Nephron progenitor cell (in vitro differentiated cells): Measurements from ENCODE around the gene PCYT2.
A peak's percentile ranks its signal among the peaks of the same experiment; 100 is the strongest.

Experiments
- DNase-seq: peaks from one replicate; pipeline ENCODE4 v3.0.0; 2021
- H3K27ac Mint-ChIP-seq: 2 replicates; pipeline ENCODE4 v1.8.0; 2021; ENCODE audit warnings: mild to moderate bottlenecking, moderate library complexity, mixed read lengths
- H3K27me3 Mint-ChIP-seq: 2 replicates; pipeline ENCODE4 v1.8.0; 2021; ENCODE audit warnings: mild to moderate bottlenecking, low read depth, mixed read lengths; ENCODE audit not compliant: poor library complexity
- H3K36me3 Mint-ChIP-seq: 2 replicates; pipeline ENCODE4 v1.8.0; 2021; ENCODE audit warnings: low read depth, mixed read lengths
- H3K4me1 Mint-ChIP-seq: 2 replicates; pipeline ENCODE4 v1.8.0; 2021; ENCODE audit warnings: mixed read lengths
- H3K4me3 Mint-ChIP-seq: 2 replicates; pipeline ENCODE4 v1.8.0; 2021; ENCODE audit warnings: mild to moderate bottlenecking, moderate library complexity, mixed read lengths
- H3K9me3 Mint-ChIP-seq: 2 replicates; pipeline ENCODE4 v1.8.0; 2021; ENCODE audit warnings: mild to moderate bottlenecking, moderate library complexity, mixed read lengths
- TF ChIP-seq, protein P1 (sequence below): fragments of 200-600 bp; sonication (generic); IDR thresholded peaks from 2 replicates; pipeline ENCODE4 v1.5.0; 2021; ENCODE audit warnings: antibody characterized with exemption

Gene PCYT2

DNA sequence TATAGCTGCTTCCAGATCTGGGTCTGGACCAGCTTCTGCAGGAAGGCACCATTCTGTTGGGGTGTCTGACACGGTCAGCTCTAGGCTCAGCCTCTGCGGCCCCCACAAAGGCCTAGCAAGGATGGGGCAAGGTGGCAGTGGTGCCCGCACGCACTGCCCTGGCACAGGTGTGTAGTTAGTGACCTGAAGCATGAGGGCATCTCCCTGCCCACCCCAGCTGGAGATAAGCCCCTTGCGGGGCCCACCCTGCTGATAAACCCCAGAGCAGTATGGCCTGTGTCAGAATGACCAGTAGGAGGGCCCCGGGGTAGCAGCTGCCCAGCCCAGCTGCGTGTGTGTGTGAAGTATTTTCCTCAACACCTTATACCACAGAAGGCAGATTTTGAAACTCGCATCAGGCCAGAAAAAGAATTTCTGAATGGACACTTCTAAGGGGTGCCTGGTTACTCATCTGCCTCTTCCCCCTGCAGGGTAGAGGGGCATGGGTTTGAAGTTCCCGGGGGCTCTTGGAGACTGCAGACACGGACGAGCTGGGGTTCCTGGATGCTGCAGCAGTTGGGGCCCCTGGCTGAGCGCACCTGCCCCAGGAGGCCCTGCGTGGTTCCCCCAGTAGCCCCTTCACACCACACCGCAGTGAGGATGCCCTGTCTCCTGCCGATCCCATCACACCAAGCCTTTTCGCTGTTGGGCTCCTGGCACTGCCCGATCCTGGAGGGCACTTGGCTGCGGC, 44.6 kb downstream of the PCYT2 start:
- H3K27ac Mint-ChIP-seq: peak overlapping the region; percentile 91
- H3K36me3 Mint-ChIP-seq: peaks cover 12% of the 10 kb centered on the region
- no peak overlapping the region for H3K4me3 Mint-ChIP-seq
- H3K9me3 Mint-ChIP-seq: no peaks in the 10 kb centered on the region
- DNase-seq: no peak
- TF ChIP-seq, protein P1, sequence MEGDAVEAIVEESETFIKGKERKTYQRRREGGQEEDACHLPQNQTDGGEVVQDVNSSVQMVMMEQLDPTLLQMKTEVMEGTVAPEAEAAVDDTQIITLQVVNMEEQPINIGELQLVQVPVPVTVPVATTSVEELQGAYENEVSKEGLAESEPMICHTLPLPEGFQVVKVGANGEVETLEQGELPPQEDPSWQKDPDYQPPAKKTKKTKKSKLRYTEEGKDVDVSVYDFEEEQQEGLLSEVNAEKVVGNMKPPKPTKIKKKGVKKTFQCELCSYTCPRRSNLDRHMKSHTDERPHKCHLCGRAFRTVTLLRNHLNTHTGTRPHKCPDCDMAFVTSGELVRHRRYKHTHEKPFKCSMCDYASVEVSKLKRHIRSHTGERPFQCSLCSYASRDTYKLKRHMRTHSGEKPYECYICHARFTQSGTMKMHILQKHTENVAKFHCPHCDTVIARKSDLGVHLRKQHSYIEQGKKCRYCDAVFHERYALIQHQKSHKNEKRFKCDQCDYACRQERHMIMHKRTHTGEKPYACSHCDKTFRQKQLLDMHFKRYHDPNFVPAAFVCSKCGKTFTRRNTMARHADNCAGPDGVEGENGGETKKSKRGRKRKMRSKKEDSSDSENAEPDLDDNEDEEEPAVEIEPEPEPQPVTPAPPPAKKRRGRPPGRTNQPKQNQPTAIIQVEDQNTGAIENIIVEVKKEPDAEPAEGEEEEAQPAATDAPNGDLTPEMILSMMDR: no peak
- H3K27me3 Mint-ChIP-seq: no peaks in the 10 kb centered on the region
- H3K4me1 Mint-ChIP-seq: peaks cover 64% of the 10 kb centered on the region

DNA sequence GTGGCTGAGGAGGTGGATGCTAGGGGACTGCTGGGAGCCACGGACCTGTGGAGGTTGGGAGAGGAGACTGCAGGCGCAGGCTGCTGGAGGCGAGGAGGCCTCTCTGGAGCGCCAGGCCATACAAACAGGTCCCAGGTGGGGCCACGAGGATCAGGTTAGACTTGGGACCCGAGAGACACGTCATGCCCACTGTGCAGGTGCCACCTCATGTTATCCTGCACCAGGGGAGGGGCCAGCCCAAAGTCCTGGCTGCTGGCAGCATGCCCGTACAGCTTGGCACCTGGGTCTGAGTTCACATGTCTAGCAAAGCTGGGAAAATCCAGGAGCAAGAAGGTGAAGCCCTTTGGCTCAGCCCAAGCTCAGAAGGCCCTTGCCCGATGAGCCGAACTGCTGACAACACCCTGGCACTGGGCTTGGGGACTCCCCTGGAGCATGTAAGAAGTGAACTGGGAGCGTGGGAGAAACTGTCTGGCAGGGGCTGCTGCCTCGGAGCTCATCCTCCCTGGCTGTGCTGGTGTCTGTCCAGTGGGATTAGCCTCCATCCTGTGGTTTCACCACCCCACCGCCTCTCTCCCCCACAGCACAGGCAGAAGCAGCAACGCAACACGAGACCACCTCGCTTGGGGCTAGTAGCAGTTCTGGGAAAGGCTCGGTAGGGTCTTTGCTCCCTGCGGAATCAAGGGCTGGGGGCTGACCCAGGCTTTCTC, 45.3 kb downstream of the PCYT2 start:
- Mint-ChIP-seq H3K4me3 (no peak overlapping the region), H3K27me3 (no peaks in the 10 kb centered on the region), H3K9me3 (no peaks in the 10 kb centered on the region), H3K36me3 (peaks cover 12% of the 10 kb centered on the region), H3K4me1 (peaks cover 67% of the 10 kb centered on the region), H3K27ac (peak overlapping the region; percentile 74)
- no peak for DNase-seq
- TF ChIP-seq, protein P1: no peak

DNA sequence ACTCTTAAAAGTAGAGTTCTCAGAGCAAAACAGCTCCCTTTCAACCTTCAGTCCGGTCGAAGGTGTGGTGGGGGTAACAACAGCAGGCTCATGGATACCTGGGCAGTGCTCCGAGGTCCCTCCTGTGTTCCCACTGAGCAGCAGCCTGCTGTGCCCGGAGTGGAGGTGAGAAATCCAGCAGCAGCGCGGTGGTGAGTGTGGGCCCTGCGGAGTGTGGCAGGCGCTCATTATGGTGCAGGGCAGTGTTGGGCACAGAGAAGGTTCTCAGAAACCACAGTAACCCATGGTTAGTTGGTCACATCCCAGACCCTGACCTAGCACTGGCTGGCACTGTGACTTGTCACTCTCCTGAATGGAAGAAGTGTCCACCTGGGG, 45.9 kb downstream of the PCYT2 start:
- Mint-ChIP-seq H3K4me3 (no peak overlapping the region), H3K4me1 (peaks cover 66% of the 10 kb centered on the region), H3K27me3 (no peaks in the 10 kb centered on the region), H3K36me3 (peaks cover 12% of the 10 kb centered on the region), H3K27ac (peak overlapping the region; percentile 74), H3K9me3 (no peaks in the 10 kb centered on the region)
- DNase-seq: no peak
- TF ChIP-seq, protein P1: no peak

DNA sequence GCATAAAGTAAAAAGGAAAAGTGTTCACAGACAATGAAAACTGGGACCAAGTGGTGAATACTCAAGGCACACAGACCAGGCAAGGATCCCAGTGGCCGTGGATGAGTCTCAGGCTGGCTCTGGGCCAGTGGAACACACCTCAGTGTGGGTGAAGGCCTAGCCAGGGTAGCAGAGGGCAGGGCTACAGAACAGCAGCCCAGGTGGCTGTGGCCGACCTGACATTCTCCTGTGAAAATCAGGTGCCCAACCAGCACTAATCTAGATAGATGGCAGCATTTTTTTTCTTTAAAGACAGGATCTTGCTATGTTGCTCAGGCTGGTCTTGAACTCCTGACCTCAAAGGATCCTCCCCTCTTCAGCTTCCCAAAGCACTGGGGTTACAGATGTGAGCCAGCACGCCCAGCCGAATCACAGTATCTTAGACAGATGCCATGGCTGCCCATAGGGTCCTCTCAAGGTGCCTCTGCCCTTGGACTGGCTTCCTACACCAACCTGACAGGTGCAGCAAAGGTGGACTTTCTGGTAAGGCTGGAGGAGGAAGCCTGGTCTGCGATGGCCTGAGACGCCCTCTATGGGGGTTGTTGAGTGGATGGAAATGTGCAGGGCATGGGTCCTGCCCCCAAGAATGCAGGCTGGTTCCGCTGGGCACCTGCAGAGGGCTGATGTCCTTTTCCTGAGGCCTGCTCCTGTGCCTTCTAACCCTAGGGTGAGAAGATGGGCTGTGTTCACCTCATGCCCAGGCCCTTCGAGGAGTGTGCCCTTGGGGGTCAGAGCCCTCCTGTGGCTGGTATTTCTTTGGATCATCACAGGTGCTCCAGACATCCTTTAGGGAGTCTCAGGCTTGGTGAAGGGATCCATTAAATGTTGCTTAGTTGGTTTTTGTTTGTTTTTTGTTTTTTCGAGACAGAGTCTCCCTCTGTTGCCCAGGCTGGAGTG, 47.1 kb downstream of the PCYT2 start:
- H3K9me3 Mint-ChIP-seq: no peaks in the 10 kb centered on the region
- peak overlapping the region; percentile 96 for H3K27ac Mint-ChIP-seq
- no peak for DNase-seq
- peaks cover 61% of the 10 kb centered on the region for H3K4me1 Mint-ChIP-seq
- peak overlapping the region; percentile 32 for H3K4me3 Mint-ChIP-seq
- peaks cover 18% of the 10 kb centered on the region for H3K36me3 Mint-ChIP-seq
- TF ChIP-seq, protein P1: no peak
- no peaks in the 10 kb centered on the region for H3K27me3 Mint-ChIP-seq

DNA sequence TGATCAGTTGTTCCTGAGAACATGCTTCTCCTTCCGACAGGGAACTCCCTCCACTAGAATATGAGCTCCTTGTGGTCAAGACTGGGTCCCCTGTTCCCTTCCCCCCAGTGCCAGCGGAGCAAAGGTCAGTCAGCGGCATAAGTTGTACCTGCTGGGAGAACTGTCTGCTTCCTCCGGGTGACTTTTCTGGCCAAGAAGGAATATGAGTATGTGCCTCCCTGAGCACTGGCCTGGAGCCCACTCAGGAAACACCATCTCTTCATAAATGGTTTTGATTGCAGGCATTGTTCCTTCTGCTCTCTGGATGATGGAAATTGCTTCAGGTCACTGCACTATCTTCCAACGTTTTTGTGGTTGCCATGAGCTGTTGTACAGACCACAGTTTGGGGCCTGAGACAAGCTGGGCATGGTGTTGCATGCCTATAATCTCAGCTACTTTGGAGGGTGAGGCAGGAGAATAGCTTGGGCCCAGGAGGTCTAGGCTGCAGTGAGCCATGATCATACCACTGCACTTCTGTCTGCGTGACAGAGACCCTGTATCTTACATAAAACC, 48.0 kb downstream of the PCYT2 start:
- peak overlapping the region; percentile 98 for H3K27ac Mint-ChIP-seq
- no peak for DNase-seq
- TF ChIP-seq, protein P1: no peak

More for the DNA sequence above, 48.0 kb downstream of the PCYT2 start:
- Mint-ChIP-seq H3K27me3 (no peaks in the 10 kb centered on the region), H3K36me3 (peaks cover 18% of the 10 kb centered on the region), H3K4me3 (peak overlapping the region; percentile 85), H3K4me1 (peaks cover 61% of the 10 kb centered on the region), H3K9me3 (no peaks in the 10 kb centered on the region)
